BE2C (cell line): Measurements from ENCODE around the gene CCDC187.

Experiments used
- DNase-seq: peaks from one replicate; pipeline ENCODE4 v3.0.0-alpha.2; 2020
- H3K27me3 ChIP-seq: fragments of 250-450 bp; sonication (Bioruptor Pico); 2 replicates; pipeline ENCODE4 v1.5.1; 2020; ENCODE audit warnings: mild to moderate bottlenecking
- H3K36me3 ChIP-seq: fragments of 250-450 bp; sonication (Bioruptor Pico); 2 replicates; pipeline ENCODE4 v1.5.1; 2020; ENCODE audit warnings: mild to moderate bottlenecking
- H3K4me1 ChIP-seq: fragments of 250-450 bp; sonication (Bioruptor Pico); 2 replicates; pipeline ENCODE4 v1.5.1; 2020
- H3K4me3 ChIP-seq: 2 replicates; pipeline ENCODE4 v1.5.1; 2011; ENCODE audit warnings: low read depth, low read length
- H3K9me3 ChIP-seq: fragments of 250-450 bp; sonication (Bioruptor Pico); 2 replicates; pipeline ENCODE4 v1.5.1; 2020
- TF ChIP-seq, protein P1 (sequence below): IDR thresholded peaks from 2 replicates; pipeline ENCODE4 v1.5.1; 2012; ENCODE audit warnings: mild to moderate bottlenecking, low read depth, low read length

CCDC187 gene

DNA sequence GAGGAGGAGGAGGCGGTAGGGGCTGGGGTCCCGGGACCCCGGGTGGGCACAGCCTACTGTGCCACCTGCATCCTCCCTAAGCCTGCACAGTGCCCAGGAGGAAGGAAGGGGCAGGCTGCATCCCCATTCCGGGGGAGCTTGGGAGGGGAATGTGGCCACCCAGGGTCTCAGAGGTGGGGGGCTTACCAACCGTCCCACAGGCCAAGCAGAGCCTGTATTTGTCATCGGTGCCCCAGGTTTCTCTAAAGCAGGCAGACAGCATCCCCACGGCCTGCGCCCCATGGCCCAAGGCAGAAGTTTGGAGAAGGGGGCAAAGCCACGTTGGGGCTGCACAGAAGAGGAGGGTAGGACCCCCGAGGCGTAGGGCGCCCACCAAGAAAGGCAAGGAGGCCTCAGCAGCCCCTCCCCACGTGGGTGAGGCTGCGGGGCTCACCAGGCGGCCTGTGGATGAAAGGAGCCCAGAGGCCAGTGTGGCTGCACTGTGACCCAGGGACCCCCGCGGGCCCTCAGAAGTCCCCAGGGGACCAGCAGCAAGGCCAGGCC is 22.9 kb upstream of the CCDC187 start:
- Histone ChIP-seq H3K27me3 (no peaks in the 10 kb centered on the region), H3K36me3 (peaks cover 6% of the 10 kb centered on the region; the same call in 1 of the 2 replicates), H3K4me3 (peak overlapping the region; percentile 19; the same call in 1 of the 2 replicates), H3K4me1 (peaks cover 14% of the 10 kb centered on the region), H3K9me3 (no peaks in the 10 kb centered on the region)
- DNase-seq, result no peak
- TF ChIP-seq, protein P1, sequence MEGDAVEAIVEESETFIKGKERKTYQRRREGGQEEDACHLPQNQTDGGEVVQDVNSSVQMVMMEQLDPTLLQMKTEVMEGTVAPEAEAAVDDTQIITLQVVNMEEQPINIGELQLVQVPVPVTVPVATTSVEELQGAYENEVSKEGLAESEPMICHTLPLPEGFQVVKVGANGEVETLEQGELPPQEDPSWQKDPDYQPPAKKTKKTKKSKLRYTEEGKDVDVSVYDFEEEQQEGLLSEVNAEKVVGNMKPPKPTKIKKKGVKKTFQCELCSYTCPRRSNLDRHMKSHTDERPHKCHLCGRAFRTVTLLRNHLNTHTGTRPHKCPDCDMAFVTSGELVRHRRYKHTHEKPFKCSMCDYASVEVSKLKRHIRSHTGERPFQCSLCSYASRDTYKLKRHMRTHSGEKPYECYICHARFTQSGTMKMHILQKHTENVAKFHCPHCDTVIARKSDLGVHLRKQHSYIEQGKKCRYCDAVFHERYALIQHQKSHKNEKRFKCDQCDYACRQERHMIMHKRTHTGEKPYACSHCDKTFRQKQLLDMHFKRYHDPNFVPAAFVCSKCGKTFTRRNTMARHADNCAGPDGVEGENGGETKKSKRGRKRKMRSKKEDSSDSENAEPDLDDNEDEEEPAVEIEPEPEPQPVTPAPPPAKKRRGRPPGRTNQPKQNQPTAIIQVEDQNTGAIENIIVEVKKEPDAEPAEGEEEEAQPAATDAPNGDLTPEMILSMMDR, result no peak

DNA sequence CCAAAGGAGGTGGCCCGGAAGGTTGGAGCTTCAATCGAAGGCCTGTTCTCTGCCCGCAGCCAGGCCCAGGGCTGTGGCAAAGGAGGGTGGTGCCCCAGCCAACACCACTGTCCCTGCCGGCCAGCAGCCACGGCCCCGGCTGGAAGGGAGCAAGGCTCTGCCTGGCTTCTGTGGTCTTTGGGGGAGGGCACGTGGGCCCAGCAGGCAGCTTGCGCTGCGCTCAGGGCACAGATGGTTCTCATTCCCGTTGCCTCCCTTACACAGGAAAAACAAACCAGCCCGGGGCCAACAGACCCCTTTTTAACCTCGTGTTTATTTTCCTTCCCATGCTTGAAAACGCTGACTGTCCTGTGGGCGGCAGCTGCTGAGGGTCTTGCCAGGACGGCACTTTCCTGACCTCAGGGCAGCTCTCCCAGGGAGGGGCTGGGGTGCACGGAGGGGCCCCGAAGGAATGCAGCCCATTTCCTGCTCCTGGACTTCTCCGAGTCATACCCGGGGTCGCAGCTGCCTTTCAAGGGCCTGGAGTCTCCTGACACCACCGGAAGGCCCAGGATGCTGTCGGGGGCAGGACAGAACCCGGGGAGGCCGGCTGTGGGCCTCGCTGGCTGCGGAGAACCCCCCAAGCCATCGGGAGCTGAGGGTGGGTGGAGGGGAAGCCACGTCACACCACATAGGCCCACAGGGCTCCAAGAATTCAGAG is 22.3 kb upstream of the CCDC187 start:
- DNase-seq, result peak; percentile 68
- TF ChIP-seq, protein P1, result no peak
- Histone ChIP-seq H3K4me1 (peaks cover 14% of the 10 kb centered on the region), H3K9me3 (no peaks in the 10 kb centered on the region), H3K36me3 (peaks cover 5% of the 10 kb centered on the region; the same call in 1 of the 2 replicates), H3K4me3 (peak overlapping the region; percentile 19), H3K27me3 (no peaks in the 10 kb centered on the region)

DNA sequence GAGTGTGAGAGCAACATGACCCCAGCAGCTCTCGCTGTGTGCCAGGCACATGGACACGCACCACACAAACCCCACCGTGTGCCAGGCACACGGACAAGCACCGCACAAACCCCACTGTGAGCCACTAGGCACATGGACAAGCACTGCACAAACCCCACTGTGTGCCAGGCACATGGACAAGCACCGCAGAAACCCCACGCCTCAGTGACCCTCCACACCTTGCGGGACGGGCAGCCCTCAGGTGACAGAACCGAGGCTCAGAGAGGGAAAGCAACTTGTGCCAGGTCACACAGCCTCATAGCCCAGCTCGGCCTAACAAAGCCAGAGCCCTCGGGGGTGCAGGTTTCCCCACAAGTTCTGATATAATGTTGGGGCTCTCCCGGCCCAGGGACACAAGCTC is 21.5 kb upstream of the CCDC187 start:
- 0 out of 2 replicates have a peak, but pooled peaks cover 1% of the 10 kb centered on the region for H3K36me3 ChIP-seq
- DNase-seq, result no peak
- no peaks in the 10 kb centered on the region for H3K27me3 ChIP-seq
- H3K4me3 ChIP-seq, result no peak overlapping the region
- TF ChIP-seq, protein P1, result no peak
- H3K4me1 ChIP-seq, result peaks cover 14% of the 10 kb centered on the region
- H3K9me3 ChIP-seq, result no peaks in the 10 kb centered on the region

DNA sequence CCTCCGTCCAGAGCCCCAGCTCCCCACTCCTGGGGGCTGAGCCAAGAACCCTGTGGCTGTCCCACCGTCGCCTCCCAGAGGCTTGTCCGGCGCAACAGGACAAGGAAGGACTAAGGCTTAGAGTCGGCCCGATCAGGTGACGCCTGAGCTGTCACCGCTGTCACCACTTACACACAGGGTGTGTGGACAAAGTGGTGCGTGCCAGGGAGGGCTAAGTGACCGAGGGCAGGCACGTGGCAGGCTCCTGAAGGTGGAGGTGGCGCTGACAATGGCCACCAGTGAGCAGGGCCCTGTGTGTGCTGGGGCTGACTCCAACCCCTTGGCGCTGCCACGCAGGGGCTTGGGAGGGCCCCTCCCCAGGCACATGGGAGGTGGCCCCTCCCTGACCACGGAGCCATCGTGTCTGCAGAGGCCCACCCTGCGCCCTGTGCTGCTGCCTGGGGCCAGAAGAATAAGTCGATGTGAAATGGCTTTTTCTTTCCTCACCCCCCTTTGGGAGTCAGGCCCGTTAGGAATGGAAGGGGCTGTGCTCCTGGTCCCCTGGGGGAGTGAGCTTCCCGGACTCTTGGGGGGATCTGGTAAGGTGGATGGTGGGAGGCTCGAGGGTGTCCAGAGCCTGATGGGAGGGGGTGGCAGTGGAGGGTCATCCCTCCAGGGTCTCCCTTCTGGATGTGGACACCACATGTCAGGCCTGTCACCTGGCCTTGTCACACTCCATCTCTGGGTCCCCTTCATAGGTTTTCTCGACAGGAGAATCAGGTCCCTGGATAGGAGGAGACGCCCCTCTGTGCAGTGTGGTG is 20.8 kb upstream of the CCDC187 start:
- Histone ChIP-seq H3K9me3 (no peaks in the 10 kb centered on the region), H3K36me3 (no peaks in the 10 kb centered on the region), H3K27me3 (no peaks in the 10 kb centered on the region), H3K4me1 (peaks cover 14% of the 10 kb centered on the region), H3K4me3 (no peak overlapping the region)
- TF ChIP-seq, protein P1, result peak; percentile 37
- no peak for DNase-seq

DNA sequence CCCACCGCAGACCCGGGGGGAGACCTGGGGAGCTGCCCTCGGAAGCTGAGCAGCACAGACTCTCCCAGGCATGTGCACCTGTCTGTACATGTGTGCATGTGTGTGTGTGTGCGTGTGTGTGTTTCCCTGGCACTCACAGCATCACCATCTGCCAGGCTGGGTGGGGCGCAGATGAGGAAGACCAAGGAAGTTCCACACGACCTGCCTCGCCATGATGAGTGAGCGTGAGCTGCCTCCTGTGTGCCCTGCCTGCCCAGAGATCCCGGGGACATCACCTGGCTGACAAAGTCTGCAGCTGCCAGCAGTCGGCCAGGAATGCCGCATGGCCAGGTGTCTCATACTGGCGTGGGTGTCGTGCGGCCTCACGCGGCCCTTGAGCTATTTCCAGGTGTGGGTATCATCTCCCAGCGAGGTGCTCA is 19.5 kb upstream of the CCDC187 start:
- Histone ChIP-seq H3K27me3 (no peaks in the 10 kb centered on the region), H3K9me3 (no peaks in the 10 kb centered on the region), H3K4me1 (peaks cover 14% of the 10 kb centered on the region), H3K36me3 (no peaks in the 10 kb centered on the region), H3K4me3 (no peak overlapping the region)
- TF ChIP-seq, protein P1, result no peak
- DNase-seq, result no peak
